Frontal cortex (tissue), 4 donors: Measurements from ENCODE around the gene FKBP10. TPM values are rescaled to one million over a fixed set of nuclear protein-coding genes. Genes with fewer than 3 reads are reported as not detected.
"Not testable (repeated sequence)": the region's sequence is repeated elsewhere in the genome, so short reads cannot be mapped to it uniquely, and the experiment has no call there.

Source experiments
- DNase-seq, 2 donors: peaks; one replicate each; pipeline ENCODE4 v3.0.0; 2012; ENCODE audit warnings: low spot score in 2 of 2
- FAIRE-seq: peaks from 2 replicates; lab custom pipeline; 2012; peaks lifted over from hg19 to GRCh38; lab: Jason Lieb, UNC
- total RNA-seq: library from RNA; depleted of rRNA; stranded (reverse); fragments of >200 nt; gene quantifications from one replicate; pipeline ENCODE4 v1.2.3, GENCODE V29; 2014
- donor health status: control.
- donor health status: control.
- donor health status: control.

The FKBP10 gene, protein sequence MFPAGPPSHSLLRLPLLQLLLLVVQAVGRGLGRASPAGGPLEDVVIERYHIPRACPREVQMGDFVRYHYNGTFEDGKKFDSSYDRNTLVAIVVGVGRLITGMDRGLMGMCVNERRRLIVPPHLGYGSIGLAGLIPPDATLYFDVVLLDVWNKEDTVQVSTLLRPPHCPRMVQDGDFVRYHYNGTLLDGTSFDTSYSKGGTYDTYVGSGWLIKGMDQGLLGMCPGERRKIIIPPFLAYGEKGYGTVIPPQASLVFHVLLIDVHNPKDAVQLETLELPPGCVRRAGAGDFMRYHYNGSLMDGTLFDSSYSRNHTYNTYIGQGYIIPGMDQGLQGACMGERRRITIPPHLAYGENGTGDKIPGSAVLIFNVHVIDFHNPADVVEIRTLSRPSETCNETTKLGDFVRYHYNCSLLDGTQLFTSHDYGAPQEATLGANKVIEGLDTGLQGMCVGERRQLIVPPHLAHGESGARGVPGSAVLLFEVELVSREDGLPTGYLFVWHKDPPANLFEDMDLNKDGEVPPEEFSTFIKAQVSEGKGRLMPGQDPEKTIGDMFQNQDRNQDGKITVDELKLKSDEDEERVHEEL
- 9.0 TPM for total RNA-seq

DNA sequence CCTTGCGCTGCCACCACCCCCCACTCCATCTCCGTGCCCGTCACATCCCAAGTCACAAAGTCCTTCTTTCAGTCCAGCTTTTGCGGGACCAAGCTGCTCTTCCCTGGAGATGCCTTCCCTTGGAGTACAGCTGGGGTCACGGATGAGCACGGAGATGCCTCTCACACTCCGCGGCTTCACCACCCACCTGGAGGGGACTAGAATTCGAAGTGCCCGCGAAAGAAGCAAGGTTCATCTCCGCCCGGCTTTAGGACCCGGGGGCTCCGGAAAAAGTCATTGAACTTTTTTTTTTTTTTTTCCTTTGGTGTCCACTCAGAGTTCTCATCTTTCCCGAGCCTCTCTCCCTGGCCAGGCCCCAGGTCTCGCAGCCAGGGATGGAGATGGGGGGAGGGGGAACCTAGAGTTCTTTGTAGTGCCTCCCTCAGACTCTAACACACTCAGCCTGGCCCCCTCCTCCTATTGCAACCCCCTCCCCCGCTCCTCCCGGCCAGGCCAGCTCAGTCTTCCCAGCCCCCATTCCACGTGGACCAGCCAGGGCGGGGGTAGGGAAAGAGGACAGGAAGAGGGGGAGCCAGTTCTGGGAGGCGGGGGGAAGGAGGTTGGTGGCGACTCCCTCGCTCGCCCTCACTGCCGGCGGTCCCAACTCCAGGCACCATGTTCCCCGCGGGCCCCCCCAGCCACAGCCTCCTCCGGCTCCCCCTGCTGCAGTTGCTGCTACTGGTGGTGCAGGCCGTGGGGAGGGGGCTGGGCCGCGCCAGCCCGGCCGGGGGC, at the start of gene FKBP10:
Gene FKBP10, plus strand, starts transcription at position 624 of the 771 bp plus-strand sequence. Its CDS starts 31 bp downstream, at position 655.
- DNase-seq (peak; percentile 72 to 74), FAIRE-seq (no peak)

DNA sequence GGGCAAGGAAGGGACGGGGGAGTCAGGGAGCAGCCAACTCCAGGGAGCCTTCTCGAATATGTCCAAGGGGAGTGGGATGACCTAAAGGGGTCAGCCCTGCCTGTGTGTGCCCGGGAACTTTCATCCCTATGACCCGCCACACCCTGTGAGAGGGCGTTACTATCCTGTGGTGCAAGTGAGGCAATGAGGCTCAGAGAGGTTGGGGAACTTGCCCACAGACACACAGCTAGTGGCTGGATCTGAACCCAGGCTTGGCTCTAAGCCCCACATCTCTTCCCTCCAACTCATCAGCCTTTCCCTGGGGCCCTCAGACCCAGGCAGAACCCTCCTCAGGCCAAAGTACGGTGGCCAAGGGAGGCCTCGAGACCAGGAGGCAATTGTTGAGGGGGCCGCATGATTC, 49.5 kb upstream of the FKBP10 start:
- no peak for FAIRE-seq

DNA sequence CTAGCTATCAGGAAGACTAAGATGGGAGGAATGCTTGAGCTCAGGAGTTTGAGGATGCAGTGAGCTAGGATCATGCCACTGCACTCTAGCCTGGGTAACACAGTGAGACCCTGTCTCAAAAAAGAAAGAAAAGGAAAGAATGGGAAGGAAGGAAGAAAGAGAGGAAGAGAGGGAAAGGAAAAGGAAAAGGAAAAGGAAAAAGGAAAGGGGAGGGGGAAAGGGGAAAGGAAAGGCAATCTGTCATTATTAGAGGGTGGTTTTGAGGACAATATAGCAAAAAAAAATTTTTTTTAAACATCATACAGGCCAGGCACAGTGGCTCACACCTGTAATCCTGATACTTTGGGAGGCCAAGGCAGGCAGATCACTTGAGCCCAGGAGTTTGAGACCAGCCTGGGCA, 46.7 kb upstream of the FKBP10 start:
- no peak for DNase-seq
- no peak for FAIRE-seq

More for the DNA sequence above, 49.5 kb upstream of the FKBP10 start:
- DNase-seq, result no peak

DNA sequence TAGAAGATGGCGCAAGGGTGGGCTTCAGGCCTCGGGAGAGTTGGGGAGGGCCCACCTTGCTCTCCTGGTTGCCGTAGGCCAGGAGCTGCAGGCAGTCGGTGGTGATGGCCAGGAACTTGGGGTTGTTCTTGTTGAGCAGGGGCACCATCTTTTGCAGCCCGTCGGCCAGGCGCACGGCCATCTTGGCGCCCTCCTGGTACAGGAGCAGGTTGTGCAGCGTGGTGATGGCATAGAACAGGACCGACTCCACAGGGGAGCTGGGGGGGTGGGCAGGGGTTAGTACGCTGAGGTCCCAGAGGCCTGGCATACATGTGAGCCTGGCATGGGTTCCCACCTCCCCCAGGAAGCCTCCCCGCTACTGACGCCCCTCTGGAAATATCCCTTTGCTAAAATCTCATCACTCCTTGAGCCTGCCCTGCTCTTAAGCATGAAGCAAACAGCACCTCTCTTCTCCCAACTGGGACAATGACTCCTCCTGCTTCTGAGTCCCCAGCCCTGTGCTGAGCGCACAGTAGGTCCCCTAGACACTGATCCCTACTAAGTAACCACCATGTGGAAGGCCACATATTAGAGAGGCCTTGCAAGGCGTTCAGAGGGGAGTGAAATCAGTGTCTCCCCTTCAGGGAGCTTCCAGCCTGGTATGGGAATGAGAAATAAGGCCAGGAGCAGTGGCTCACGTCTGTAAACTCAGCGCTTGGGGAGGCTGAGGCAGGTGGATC, 45.3 kb upstream of the FKBP10 start:
- no peak for DNase-seq
- no peak for FAIRE-seq

DNA sequence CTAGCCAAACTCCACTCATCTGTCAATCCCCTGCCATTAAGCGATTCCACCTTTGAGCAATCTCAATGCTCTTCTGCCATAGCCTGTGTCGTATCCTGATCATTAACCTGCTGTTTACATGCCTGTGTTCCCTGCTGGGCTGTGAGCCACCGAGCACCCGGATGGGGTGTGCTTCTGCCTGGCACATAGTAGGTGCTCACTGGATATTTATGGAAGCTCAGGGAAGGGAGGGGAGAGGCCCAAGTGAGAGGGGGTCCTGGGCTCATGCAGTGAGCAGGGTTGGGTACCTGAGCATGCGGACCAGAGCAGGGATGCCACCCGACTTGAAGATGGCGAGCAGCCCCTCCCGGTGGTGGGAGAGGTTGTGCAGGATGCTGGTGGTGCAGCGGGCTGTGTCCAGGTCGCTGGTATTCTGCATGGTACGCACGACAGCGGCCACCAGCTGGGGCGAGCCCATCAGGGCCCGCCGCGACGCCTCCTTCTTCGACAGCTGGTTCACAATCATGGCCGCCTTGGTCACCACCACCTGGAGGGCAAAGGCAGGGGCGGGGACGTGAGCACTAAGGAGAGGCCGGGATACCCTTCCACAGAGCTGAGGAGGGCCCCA, 44.0 kb upstream of the FKBP10 start:
- DNase-seq (no peak), FAIRE-seq (no peak)

DNA sequence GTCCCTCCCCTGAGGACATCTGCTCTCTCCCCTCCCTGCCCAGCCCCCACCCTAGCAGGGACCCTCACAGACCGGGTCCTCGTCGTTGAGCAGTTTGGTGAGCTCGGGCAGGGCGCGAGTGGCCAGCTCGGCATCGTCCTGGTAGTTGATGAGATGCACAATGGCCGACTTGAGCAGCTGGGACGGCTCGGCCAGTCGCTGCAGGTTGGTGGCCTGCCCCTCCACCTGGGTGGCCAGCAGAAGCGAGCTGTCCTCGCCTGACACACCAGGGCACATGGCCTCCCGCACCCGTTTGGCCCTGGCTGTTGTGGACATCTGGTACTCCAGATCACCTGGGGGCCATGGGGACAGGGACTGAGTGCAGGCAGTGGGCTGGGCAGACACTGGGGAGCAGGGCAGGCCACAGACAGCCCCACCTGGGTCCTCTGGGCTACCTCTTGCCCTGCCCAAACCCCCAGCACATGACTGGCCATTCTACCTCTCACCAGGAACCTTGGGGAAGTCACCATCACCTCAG, 43.4 kb upstream of the FKBP10 start:
- DNase-seq (no peak), FAIRE-seq (no peak)

DNA sequence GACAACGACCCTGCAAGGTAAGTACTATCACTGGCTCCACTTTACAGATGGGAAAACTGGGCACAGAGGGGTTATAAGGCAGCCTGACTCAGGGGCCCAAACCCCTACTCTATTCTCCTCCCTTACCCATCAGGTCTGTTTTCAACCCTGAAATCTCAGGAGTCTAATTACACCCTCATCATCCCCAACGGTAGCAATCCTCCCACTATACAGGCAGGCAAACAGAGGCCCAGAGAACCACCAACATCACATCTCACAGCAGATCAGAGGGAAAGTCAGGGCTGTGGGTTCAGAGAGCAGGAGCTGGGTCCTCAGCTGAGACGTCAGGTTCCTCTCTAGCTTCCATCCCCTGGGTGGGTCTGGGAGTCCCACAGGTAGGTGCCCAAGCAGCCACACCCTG, 42.8 kb upstream of the FKBP10 start:
- FAIRE-seq (no peak), DNase-seq (no peak)

DNA sequence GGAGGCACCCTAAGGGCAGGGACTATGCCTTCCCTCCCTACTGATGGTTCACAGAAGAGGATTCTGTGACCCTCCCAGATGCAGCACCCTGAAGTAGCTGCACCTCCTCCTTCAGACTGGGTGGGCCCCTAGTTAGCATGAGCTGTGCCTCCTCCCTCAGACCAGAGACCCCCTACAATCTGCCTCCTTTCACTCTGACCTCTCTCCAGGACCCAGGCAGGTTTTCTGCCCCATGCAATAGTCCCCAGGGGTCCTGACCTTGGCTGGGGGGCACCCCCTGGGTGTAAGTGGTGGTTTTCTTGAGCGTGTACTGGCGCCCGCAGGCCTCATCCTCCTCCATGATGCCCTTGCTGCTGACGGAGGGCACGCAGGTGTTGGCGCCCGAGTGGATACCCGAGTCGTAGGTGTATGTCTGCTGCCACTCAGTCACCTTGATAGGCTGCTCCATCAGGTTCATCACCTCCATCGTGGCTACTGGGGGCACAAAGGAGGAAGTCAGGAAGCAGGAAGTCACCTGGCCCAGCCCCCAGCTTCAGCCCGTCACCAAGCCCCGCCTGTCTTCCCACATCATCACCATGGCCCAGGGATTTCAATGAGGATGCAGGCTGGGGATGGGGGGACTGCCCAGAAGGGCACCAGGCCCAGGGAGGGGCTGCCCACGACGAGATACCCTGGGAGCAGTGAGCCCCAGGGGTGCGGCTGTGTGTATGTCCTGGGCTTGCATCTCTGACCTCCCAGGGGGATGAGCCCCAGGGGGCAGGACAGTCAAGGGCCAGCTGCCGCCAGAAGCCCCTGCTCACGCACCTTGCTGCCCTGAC, 41.2 kb upstream of the FKBP10 start:
- no peak for FAIRE-seq

DNA sequence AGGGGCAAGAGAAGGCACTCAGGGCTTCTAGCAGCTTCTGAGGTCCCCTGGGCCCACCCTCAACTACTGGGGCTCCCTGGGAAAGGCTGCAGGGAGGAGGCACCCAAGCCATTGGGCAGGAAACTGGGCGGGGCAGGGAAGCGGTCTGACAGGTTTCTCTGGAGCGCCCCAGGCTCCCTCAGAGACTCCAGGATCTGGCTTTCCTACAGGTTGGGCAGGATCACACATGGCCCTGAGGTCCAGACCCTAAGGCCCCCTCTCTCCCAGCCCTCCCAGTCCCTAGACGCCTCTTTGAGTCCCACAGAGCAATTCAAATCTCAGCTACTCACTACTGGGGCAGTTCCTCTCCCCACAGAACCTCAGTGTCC, 40.6 kb upstream of the FKBP10 start:
- FAIRE-seq (no peak), DNase-seq (no peak)

More for the DNA sequence above, 41.2 kb upstream of the FKBP10 start:
- no peak for DNase-seq

DNA sequence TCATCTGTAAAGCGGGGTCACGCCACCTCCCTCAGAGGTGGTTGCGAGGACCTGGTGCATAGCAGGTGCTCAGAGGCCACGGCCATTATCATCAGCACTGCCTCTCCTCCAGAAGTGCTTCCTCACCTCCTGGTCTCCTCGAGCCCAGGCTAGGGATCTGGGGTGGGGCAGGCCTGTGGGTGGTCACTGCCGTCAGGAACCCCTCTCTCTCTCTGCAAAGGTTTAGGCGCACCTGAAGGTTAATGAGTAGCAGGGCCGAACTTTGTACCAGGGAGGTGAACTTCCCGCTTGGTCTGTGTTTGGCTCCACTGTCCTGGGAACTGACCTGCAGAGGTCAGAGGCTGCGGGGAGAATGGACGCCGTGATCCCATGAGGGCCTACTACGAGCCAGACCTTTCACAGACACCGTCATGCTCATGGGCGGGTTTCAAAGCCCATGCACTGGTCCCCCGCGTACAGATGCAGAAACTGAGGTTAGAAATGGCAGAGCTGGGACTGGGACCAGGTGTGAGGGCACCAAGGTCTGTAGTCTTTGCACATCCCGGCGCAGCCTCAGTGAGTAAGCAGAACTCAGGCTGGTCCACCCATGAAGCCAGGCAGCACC, 40.1 kb upstream of the FKBP10 start:
- FAIRE-seq, result no peak
- no peak for DNase-seq

DNA sequence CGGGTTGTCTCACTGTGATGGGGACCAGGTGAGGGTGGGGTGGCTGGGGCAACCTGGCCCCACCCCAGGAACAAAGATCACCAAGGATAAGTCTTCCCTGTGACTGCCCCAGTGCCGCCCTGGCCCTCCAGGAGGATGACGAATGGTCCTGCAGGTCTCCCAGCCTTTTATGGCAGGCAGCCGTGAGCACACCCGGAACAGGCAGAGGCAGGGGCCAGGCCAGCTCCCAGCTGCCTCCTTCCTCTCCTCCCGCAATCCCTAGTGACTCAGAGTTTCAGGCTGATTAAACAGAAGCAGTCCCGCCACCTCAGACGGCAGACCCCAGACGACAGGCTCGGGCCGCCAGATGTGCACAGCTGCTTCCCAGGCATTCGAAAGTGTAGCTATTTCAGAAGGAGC, 39.6 kb upstream of the FKBP10 start:
- DNase-seq (peak in 1 of 2 donors; percentile 53), FAIRE-seq (no peak)

DNA sequence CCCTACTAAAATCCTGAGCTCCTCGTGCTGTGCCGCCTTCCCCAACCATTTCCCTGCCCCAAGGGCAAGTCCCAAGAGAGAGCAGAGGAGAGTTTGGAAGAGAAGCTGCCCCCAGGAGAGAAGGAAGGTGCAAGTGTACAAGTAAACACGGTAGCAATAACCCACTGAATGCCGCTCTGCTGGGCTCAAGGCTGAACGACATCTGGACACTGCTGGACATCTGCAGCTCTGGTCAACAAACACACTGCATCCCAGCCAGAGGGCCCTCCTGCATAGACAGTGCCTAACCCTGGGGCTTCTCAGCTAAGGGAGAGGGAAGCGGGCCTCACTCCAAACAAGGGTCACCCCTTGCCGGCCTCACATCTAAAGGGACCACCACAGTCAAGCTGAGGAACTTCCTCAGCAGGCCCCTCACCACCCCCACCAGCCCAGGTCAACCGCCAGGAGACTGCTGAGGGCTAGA, 39.0 kb upstream of the FKBP10 start:
- FAIRE-seq (no peak), DNase-seq (no peak)

DNA sequence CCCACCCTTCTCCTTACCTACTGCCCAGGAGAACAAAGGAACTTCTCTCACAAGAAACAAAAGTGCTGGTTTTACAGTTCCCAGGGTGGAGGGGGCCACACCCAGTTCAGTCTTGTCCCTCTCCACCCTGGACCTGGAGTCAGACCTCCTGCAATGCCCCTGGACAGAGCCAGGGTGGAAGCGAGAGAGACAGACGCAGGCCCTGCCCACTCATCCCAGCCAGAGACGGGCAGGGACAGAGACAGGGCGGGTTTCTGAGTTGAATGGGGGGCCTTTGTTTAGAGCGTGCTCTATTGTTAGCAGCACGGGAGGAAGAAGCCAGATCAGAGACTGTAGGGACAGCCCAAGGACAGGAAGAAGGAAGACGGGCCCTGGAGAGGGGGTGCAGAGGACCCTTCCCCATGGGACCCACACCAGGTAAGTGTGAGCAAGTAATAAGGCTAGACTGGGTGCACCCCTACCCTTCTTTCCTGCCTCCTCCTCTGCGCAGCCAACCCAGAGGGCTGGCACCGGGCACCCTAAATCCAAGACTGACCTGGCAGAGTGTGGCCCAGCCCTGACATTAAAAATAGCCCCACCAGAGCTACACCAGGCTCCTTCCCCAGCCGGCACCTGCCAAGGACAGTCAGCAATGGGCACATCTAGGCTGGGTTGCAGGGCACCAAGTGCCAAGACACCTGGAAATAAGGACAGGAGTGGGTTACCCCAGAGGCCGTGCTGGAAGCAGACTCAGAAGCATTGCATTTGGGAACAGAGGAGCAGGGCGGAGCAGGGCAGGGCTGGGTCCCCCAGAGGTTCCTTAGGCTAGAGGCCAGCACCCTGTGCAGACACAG, 37.2 kb upstream of the FKBP10 start:
- DNase-seq, result peak; percentile 62 to 74
- FAIRE-seq, result no peak

DNA sequence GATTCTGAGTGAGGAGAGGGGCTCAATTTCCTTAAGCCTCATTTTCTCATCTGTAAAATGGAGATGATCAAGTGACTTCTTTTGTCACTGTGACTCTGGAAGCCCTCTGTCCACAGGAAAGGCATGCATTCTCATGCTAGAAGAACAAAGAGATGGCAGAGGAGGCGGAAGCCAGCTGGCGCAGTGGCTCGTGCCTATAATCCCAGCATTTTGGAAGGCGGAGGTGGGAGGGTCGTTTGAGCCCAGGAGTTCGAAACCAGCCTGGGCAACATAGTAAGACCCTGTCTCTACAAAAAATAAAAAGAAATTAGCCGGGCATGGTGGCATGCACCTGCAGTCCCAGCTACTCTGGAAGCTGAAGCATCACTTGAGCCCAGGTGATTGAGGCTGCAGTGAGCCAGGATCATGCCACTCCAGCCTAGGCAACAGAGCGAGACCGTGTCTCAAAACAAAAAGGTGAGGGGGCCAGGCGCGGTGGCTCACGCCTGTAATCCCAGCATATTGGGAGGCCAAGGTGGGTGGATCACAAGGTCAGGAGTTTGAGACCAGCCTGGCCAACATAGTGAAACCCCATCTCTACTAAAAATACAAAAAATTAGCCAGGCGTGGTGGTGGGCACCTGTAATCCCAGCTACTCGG, 36.4 kb upstream of the FKBP10 start:
- not testable (repeated sequence) for DNase-seq, FAIRE-seq

DNA sequence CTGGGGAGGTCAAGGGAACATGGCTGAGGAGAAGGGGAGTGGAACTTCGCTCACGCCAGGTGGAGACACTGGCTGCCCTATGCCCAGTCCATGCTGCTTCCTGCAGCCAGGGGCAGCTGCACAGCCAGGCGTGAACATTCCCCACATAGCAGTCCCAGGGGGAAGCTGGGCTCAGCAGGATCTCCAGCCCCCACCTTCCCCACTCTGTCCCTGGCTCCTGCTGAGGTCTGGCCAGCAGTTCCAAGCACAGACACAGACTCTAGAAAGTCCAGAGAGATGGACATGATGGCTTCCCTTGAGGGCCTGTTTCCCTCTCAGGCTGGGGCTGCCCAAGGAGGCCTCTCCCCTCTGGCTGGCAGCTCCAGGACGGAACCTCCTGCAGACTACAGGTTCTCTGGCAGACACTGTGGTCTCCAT, 35.6 kb upstream of the FKBP10 start:
- no peak for DNase-seq
- FAIRE-seq, result no peak

DNA sequence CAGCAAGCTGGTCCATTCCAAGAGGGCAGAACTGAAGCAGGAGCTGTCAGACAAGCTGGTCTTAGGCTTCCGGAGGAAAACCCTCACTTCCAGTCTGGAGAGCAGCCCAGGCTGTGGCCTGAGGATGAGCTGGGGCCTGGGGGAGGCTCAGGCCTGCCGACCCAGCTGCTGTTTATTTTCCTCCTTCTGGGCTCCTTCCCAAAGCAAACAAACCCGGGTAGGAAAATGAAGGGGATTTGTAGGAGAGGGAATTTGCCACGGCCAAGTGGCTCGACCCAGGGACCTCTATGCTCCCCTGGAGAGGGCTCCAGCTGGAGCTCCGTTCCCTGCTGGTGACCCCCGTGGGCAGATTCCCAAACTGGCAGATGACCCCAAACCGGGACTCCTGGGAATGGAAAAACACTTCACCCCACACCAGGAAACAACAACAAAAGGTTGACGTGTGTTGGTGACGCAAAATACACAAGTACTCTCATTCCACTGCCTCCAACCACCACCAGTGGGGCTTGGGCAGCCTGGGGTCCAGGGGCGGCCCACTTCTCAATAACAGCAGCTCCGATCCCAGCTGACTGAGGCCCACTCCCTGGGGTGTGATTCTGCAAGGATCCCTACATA, 35.1 kb upstream of the FKBP10 start:
- peak; percentile 47 to 70 for DNase-seq
- FAIRE-seq, result no peak
